GM19397 (cell line): ENCODE data around the gene MTFR1L.

Experiments used
- ATAC-seq: cut with Tn5 transposase; IDR thresholded peaks from one replicate; pipeline ENCODE4 v1.9.1; 2021; ENCODE audit warnings: mild to moderate bottlenecking, moderate library complexity; ENCODE audit not compliant: unreplicated experiment

The MTFR1L gene

GRCh38 chr1:25877155-25877554 lies 57.4 kb downstream of the MTFR1L start:
- no peak for ATAC-seq

- ATAC-seq: no peak
These were observed 58.9 kb downstream of the MTFR1L start for GRCh38 chr1:25878690-25879089.

- ATAC-seq: no peak
These were observed 59.9 kb downstream of the MTFR1L start for GRCh38 chr1:25879675-25880074.

- ATAC-seq: no peak
These were observed 60.8 kb downstream of the MTFR1L start for GRCh38 chr1:25880518-25880917.

GRCh38 chr1:25881266-25881665 lies 61.5 kb downstream of the MTFR1L start:
- no peak for ATAC-seq
